Esophagus (tissue), 2 donors: Measurements from ENCODE around the gene DOCK4. TPM values are rescaled to one million over a fixed set of nuclear protein-coding genes. Genes with fewer than 3 reads are reported as not detected.

Experiments
- H3K27ac ChIP-seq, 2 donors: one replicate each; pipeline ENCODE4 v1.5.1; 2013; ENCODE audit warnings: low read depth in 2 of 2, mild to moderate bottlenecking in 2 of 2, inconsistent platforms in 1 of 2, low read length in 1 of 2, moderate library complexity in 1 of 2
- H3K27me3 ChIP-seq, 2 donors: one replicate each; pipeline ENCODE4 v1.6.1; 2013; ENCODE audit warnings: low read length in 2 of 2, control low read depth in 1 of 2, mild to moderate bottlenecking in 1 of 2; ENCODE audit not compliant: insufficient read depth in 2 of 2, control insufficient read depth in 1 of 2
- H3K36me3 ChIP-seq, 2 donors: one replicate each; pipeline ENCODE4 v1.6.1; 2013; ENCODE audit warnings: low read length in 1 of 2; ENCODE audit not compliant: control insufficient read depth in 2 of 2, insufficient read depth in 2 of 2
- H3K4me1 ChIP-seq, 2 donors: one replicate each; pipeline ENCODE4 v1.6.1; 2013; ENCODE audit warnings: low read length in 1 of 2; ENCODE audit not compliant: control insufficient read depth in 2 of 2, insufficient read depth in 2 of 2
- H3K4me3 ChIP-seq, 2 donors: one replicate each; pipeline ENCODE4 v1.5.1; 2013; ENCODE audit warnings: low read length in 2 of 2, mild to moderate bottlenecking in 2 of 2, low read depth in 1 of 2, moderate library complexity in 1 of 2
- H3K9me3 ChIP-seq, 2 donors: one replicate each; pipeline ENCODE4 v1.6.1; 2013; ENCODE audit warnings: mild to moderate bottlenecking in 2 of 2, low read depth in 1 of 2, low read length in 1 of 2, moderate library complexity in 1 of 2; ENCODE audit not compliant: control insufficient read depth in 2 of 2, insufficient read depth in 1 of 2
- WGBS, 2 donors: extraction: QIAGEN DNeasy Blood & Tissue Kit; methylation state at CpG; one replicate each; pipeline ENCODE4 v1.1.7; 2013; 5-methylcytosine and 5-hydroxymethylcytosine counted together
- polyA plus RNA-seq, 2 donors: library from polyadenylated mRNA; stranded (reverse); fragments of 200-250 nt; gene quantifications; one replicate each; pipeline ENCODE4 v1.2.3, GENCODE V29; 2013
- donor health status: healthy with polysubstance abuse.
- donor health status: Bipolar disorder and iron deficiency.

DOCK4 gene
- polyA plus RNA-seq, 2 donors: 1.8 to 2.9 TPM

DNA sequence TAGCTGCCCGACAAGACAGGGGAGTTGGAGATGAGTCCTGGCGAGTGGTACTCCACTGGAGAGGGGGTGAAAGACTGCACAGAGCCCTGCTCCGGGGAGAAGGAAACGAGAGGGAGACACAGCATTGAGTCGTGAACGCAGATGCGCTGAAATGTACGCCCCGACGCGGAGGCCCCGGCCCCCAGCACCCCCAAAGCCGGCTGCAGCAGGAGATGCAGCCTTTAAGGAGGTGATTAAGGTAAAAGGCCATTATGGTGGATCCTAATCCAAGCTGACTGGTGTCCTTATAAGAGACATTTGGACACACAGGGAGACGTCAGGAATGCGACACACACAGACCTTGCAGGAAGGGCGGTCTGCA lies 477.6 kb downstream of the DOCK4 start:
- H3K9me3 ChIP-seq: no peaks in the 10 kb centered on the region
- H3K4me1 ChIP-seq: no peaks in the 10 kb centered on the region
- no peaks in the 10 kb centered on the region for H3K27me3 ChIP-seq
- H3K36me3 ChIP-seq: peaks cover 0 to 2% of the 10 kb centered on the region in 2 donors
- H3K27ac ChIP-seq: no peak overlapping the region
- H3K4me3 ChIP-seq: no peak overlapping the region
- 85 to 86% methylated on average over 16 of the region's 16 CpGs for WGBS, 2 donors

DNA sequence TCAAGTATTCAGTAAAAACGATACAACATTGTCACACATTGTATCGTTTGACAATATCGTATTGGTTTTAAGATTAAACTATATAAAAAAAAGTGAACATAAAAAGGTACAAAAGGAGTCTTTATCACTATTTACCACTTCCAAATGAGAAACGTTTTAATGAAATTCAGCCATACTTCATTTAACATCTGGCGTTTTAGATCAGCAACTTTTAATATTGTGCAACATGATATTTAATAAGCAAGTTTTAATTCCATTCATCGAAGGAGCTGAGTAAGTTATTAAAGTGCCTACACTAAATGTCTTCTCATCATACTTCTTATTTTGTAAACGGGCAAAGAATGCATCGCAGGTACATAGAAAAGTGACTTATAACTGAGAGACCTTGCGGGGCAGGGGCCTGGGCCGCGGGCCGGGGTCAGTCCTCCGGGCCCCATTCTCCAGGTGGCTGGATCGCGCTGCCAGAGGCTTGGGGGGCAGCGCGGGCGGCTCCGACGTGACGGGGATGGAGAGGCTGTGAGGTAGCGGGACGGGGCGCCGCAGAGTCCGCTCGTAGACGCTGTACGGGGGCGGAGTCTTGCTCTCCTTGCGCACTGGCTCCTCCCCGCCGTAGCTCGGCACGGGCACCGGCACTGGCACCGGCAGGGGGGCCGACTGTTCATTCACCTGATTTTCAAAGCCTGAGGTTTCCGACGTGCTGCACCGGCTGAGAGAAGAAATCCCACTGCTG lies 478.1 kb downstream of the DOCK4 start:
- Histone ChIP-seq H3K36me3 (peaks cover 0 to 2% of the 10 kb centered on the region in 2 donors), H3K27ac (no peak overlapping the region)

DNA sequence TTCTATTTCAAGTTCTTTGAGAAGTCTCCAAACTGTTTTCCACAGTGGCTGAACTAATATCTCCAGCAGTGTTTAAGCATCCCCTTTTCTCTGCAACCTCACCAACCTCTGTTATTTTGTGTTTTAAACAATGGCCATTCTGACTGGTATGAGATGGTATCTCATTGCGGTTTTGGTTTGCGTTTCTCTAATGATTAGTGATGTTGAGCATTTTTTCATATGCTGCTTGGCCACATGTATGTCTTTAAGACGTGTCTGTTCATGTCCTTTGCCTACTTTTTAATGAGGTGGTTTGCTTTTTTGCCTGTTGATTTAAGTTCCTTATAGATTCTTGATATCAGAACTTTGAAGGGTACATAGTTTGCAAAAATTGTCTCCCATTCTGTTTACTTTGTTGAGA lies 487.3 kb downstream of the DOCK4 start:
- Histone ChIP-seq H3K4me1 (no peaks in the 10 kb centered on the region), H3K36me3 (no peaks in the 10 kb centered on the region)
- WGBS, 2 donors: 84 to 91% methylated on average over 3 of the region's 3 CpGs

More for the DNA sequence above, 478.1 kb downstream of the DOCK4 start:
- no peak overlapping the region for H3K4me3 ChIP-seq
- WGBS, 2 donors: 85 to 86% methylated on average over 41 of the region's 41 CpGs
- no peaks in the 10 kb centered on the region for H3K4me1 ChIP-seq
- H3K27me3 ChIP-seq: no peaks in the 10 kb centered on the region
- H3K9me3 ChIP-seq: no peaks in the 10 kb centered on the region

DNA sequence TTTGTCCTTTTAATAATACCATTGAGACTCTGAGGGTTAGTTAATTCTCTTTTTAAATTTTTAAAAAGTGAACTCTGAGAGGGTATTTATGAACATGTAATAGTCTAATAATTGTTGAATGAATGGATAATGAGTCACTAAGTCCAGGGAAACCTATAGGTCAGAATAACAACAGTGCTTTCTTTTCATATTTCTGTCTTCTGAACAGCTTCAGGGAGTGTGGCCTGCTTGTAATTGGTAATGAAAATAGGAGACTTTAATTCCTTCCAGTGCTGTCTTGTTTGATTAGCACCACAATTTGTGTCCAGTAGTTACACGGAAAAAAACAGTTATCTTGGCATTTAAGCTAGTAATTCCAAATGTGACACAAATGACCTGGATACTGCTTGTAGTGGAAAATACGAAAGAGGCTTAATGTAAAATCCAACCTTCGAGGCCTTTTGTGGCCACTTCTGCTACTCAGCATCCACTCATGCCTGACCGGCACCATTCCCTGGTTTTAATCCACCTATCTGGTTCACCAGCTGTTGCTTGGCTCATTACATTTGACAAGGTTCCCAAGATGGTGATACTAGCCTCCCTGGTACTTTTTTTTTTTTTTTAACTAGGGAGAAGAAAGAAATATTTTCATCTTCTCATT lies 494.7 kb downstream of the DOCK4 start:
- no peak overlapping the region for H3K27ac ChIP-seq
- no peaks in the 10 kb centered on the region for H3K4me1 ChIP-seq
- no peak overlapping the region for H3K4me3 ChIP-seq
- H3K27me3 ChIP-seq: no peaks in the 10 kb centered on the region
- WGBS, 2 donors: 79 to 80% methylated on average over 4 of the region's 4 CpGs
- H3K9me3 ChIP-seq: peaks cover 0 to 1% of the 10 kb centered on the region in 2 donors
- H3K36me3 ChIP-seq: no peaks in the 10 kb centered on the region

More for the DNA sequence above, 487.3 kb downstream of the DOCK4 start:
- Histone ChIP-seq H3K4me3 (no peak overlapping the region), H3K9me3 (no peaks in the 10 kb centered on the region), H3K27ac (no peak overlapping the region), H3K27me3 (no peaks in the 10 kb centered on the region)

DNA sequence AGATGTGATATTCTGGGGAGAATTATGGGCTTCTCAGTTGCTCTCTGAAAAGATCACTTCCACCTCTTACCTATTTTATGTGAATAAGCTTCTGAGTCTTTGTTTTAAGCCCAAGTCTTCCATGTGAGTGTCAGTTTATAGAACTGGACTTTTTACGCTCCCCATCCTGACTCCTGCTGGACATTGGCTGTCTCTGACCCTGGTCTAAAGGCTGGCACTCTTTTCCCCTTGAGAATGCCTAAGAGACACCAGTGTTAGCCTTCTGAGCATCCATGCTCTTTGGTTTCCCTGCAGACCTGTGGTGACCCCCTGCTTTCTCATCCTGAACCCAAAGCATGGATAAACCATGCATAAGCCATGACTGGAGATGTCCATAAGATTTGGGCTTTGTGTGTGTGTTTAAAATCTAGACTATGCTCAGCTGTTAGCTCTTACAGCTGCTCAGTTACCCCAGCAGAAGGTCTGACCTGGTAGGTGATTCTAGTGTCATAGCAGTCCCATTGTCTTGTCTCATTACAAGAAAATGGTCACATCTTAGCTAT lies 495.3 kb downstream of the DOCK4 start:
- Histone ChIP-seq H3K27ac (no peak overlapping the region), H3K27me3 (no peaks in the 10 kb centered on the region), H3K4me1 (no peaks in the 10 kb centered on the region), H3K4me3 (no peak overlapping the region), H3K36me3 (no peaks in the 10 kb centered on the region), H3K9me3 (peaks cover 0 to 4% of the 10 kb centered on the region in 2 donors)
- WGBS, 2 donors: 94 to 96% methylated on average over 1 of the region's 1 CpG

DNA sequence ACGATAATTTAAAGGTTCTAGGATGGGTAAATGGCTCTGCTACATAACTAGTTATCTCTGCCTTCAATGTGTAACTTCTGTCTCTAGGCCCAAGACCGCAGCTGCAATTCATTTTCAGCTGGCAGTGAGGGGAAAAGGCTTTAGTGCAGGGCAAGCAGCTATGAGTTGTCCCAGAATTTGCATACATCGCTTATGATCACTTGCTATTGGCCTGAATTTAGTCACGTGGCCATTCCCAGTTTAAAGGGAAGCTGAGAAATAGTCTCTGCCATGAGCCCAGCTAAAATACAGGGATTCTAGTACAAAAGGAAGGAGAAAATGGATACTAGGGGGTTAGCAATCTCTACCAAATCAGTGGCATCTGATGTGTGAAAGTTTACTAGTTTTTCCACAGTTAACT lies 498.1 kb downstream of the DOCK4 start:
- WGBS, 2 donors: 78 to 80% methylated on average over 4 of the region's 4 CpGs
- no peak overlapping the region for H3K4me3 ChIP-seq

DNA sequence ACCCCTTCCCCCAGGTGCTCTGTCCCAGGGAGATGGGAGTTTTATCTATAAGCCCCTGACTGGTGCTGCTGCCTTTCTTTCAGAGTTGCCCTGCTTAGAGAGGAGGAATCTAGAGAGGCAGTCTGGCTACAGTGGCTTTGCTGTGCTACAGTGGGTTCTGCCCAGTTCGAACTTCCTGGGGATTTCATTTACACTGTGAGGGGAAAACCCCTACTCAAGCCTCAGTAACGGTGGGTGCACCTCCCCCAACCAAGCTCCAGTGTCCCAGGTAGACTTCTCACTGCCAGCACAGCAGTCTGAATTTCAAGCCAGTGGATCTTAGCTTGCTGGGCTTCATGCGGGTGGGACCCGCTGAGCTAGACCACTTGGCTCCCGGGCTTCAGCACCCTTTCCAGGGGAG lies 500.4 kb downstream of the DOCK4 start:
- WGBS, 2 donors: 84 to 89% methylated on average over 5 of the region's 5 CpGs
- H3K36me3 ChIP-seq: no peaks in the 10 kb centered on the region

More for the DNA sequence above, 498.1 kb downstream of the DOCK4 start:
- H3K4me1 ChIP-seq: no peaks in the 10 kb centered on the region
- peaks cover 0 to 8% of the 10 kb centered on the region in 2 donors for H3K9me3 ChIP-seq
- no peak overlapping the region for H3K27ac ChIP-seq
- H3K27me3 ChIP-seq: no peaks in the 10 kb centered on the region
- no peaks in the 10 kb centered on the region for H3K36me3 ChIP-seq

DNA sequence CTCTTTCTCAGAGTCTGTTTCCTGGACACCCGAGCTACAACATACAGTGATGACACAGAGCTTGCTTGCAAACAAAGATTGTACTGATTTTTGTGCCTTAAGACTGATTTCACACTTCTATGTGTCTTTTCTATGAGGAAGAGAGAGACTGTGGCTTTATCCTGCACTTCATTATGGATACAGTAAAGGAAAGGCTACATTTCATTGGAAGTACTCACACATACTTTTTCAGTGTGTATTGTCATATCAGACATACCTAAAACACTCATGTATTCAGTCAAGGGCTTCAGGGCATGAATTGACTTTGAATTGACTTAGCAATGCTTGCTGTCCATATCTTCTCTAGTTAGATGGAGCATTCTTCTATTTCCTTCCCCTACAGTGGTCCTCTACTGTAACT lies 508.4 kb downstream of the DOCK4 start:
- Histone ChIP-seq H3K36me3 (no peaks in the 10 kb centered on the region), H3K4me1 (no peaks in the 10 kb centered on the region), H3K4me3 (no peak overlapping the region), H3K27ac (no peak overlapping the region), H3K9me3 (no peaks in the 10 kb centered on the region), H3K27me3 (no peaks in the 10 kb centered on the region)
- WGBS, 2 donors: 79 to 85% methylated on average over 1 of the region's 1 CpG

More for the DNA sequence above, 500.4 kb downstream of the DOCK4 start:
- H3K4me3 ChIP-seq: no peak overlapping the region
- peaks cover 0 to 8% of the 10 kb centered on the region in 2 donors for H3K9me3 ChIP-seq
- no peaks in the 10 kb centered on the region for H3K4me1 ChIP-seq
- H3K27ac ChIP-seq: no peak overlapping the region
- H3K27me3 ChIP-seq: no peaks in the 10 kb centered on the region

DNA sequence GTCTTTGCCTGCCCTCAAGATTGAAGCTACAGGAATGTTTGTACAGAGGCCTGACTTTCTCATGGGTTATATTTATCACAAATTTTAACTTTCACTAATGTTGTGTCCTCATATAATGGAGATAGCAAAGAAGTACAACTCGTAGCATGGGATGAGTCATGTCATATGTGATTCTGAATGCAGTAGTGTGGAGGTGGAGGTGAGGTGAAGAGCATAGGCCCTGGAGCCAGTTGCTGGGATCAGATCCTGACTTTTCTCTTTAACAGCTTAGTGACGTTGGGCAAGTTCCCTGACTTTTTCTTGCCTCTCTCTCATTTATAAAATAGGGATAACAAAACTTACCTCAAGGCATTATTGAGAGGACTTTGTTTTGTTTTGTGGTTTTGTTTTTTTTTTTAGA lies 511.8 kb downstream of the DOCK4 start:
- Histone ChIP-seq H3K4me3 (no peak overlapping the region), H3K27ac (no peak overlapping the region), H3K27me3 (no peaks in the 10 kb centered on the region), H3K36me3 (no peaks in the 10 kb centered on the region), H3K9me3 (no peaks in the 10 kb centered on the region), H3K4me1 (no peaks in the 10 kb centered on the region)
- 54 to 65% methylated on average over 2 of the region's 2 CpGs for WGBS, 2 donors
